ENCODE data around the gene BCAP31.
"Not testable (repeated sequence)": the region's sequence is repeated elsewhere in the genome, so short reads cannot be mapped to it uniquely, and the experiment has no call there.

The BCAP31 gene

DNA sequence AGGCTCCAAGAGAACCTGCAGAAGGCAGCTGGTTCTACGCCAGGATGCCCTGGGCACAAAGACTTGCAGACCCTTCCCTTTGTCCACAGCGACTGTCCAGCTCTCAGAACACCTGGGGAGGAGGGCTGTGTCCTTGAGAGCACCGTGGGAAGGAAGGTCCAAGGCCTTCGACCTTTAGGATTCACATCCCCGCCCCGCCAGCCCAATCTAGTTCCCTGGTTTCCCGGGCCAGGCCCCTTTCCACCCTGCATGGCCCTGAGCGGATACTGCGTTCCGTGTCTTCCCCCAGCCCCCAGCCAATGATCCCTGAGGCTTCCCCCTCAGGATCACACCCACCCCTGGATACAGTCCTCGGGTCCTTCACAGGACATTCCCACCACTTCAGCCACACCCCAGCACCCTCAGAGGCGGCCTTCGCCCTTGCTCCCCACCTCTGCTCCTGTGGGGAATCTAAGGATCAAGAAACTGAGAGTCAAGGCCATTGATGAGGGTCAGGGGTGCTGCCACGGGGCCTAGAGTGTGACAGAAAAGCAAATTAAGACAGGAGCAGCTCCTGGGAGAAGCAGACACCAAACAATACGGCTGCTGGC lies 9.6 kb upstream of the BCAP31 start:
- no peak for DNase-seq

DNA sequence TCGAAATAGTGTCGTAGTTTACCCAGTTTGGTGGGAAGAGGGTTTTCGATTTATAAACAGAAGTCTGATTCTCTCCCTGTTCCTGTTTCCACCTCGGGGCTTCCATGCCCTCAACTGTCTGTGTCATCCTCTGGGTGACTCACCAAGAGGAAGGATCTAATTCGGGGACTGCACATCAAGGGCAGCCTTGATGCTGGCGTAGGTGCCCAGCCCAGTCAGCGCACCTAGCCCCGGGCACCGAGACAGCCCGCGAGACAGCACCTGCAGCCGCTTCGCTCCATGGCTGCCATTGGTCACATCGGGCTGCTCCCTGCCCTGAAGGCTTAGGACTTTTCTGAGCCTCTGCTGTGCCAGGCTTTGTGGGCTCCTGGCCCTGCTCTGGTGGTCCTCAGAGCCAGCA lies 8.2 kb upstream of the BCAP31 start:
- DNase-seq = no peak

DNA sequence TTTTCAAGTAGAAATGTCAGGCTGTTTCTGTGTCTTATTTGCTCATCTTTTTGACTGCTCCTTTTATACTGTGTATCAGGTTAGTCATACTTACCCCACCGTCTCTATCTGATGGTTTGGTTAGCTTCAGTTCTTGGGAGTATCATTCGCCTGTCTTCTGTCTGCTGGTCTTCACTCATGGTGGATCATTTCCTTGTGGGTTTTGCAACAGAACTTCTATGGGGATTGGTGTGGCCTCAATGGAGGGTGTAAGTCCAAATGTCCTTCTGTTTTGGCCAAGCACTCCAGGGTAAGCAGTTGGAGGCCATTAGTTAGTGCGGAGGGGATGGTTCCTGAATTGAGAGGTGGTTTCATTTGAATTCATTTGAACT lies 7.6 kb upstream of the BCAP31 start:
- DNase-seq = no peak

DNA sequence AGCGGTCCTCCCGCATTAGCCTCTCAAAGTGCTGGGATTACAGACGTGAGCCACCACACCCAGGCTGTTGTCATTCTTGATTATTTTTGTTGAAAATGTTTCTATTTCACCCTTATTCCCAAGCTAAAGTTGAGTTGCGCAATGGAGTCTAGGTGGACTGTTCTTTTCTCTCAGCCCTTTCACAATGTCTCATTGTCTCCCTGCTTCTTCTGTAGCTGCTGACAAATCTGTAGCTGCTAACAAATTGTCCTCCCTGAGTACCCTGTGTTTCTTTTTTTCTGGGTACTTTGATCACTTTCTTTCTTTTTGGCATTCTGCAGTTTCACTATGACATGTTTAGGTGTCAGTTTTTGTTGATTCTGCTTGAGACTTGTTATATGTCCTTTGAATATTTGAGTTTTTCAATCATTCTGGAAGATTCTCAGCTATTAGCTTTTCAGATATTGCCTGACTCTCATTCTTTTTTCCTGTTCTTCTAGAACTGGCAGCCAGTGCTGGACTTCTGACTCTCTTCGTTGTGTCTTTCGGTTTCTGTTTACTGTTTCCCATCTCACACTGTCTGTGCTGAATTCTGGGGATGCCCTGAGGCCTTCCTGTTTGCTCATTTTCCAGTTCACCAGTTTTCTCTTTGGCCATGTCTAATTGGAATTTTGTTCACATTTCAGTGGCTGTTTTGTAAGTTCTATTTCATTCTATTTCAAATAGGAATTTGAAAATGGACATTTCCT lies 7.1 kb upstream of the BCAP31 start:
- no peak for DNase-seq

DNA sequence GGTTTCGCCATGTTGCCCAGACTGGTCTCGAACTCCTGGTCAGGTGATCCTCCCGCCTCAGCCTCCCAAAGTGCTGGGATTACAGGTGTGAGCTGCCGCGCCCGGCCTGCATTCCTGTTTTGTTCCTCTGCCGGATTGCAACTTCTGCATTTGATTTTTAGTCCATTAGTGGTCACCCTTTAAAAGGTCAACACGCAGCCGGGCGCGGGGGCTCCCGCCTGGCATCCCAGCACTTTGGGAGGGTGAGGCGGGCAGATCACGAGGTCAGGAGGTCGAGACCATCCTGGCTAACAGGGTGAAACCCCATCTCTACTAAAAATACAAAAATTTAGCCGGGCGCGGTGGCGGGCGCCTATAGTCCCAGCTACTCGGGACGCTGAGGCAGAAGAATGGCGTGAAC lies 5.9 kb upstream of the BCAP31 start:
- not testable (repeated sequence) for DNase-seq

DNA sequence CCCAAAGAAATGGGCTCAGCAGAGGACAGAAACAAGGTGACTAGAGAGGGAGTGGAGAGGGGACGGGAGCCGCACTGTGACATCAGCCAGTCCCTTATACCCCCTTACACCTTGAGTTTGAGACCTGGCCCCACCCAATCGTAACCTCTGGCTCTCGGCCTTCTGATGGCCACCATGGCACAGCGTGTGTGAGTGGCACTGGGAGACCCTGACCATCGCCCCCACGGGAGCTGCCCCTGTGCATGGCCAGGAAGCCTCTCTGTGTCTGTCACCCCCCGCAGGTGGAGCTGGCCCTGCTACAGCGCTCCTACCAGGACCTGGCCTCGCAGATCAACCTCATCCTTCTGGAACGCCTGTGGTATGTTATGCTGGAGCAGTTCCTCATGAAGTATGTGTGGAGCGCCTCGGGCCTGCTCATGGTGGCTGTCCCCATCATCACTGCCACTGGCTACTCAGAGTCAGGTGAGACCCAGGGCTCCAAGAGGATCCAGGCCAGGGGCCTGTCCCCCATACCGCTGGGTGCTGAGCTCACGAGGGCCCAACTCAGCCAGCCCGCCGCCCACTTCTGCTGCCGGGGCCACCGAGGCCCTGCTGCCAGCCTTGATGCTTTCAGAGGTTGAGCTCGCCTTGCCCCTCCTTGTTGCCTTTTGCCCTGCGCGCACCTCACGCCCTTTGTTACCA lies 4.9 kb upstream of the BCAP31 start:
- DNase-seq = no peak

DNA sequence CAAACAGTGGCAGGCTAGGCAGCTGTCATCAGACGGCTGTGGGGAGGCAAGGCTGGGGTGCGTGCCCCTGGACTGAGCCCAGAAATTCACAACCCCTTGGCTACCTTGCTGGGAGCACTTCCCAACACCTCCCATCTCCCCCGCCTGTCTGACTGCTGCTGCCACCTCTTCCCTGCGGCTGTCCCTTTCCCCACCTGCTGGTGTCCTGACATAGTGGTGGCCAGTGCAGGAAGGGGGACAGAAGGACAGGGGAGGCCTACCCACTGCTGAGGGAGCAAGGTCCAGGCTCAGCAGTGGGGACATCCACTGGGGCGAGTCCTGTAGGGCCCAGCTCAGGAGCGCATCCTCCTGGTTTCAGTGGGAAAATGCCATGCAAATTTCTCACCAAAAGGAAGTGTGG lies 3.9 kb upstream of the BCAP31 start:
- no peak for DNase-seq

DNA sequence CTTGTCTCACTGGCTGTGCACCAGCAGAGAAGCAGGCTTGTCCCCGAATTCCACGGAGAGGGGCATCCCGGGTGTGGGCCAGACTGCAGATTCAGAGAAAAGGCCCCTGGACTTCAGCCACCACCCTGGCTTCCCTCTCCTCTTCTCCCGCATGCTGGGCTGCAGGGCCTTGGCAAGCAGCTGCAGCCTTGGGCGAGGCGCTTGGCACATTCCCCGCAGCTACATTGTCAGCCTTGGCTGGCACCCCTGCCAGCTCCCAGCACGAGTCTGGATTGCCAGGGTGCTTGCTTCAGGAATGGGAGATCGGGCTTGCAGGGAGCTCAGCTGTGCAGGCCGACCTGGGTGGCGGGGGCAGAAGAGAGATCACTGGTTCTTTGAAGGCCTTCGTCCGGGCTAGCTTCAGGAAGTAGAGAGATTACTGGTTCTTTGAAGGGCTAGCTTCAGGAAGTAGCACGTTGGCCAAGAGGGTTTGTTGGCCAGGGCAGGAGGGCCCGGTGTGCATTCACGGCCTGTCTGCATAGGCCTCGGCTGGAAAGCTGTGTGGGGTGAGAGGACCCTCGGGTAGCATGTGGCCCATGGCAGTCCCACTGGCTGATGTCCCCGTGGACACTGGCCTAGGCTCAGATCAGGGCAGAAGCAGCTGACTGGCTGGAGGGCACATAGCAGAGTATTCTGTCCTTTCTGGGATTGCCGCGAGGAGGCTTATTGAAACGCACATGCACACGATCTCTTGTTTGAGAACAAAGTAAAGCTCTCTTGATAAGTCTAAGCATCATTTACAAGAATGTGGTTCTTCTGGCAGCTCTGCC lies 3.1 kb upstream of the BCAP31 start:
- no peak for DNase-seq

DNA sequence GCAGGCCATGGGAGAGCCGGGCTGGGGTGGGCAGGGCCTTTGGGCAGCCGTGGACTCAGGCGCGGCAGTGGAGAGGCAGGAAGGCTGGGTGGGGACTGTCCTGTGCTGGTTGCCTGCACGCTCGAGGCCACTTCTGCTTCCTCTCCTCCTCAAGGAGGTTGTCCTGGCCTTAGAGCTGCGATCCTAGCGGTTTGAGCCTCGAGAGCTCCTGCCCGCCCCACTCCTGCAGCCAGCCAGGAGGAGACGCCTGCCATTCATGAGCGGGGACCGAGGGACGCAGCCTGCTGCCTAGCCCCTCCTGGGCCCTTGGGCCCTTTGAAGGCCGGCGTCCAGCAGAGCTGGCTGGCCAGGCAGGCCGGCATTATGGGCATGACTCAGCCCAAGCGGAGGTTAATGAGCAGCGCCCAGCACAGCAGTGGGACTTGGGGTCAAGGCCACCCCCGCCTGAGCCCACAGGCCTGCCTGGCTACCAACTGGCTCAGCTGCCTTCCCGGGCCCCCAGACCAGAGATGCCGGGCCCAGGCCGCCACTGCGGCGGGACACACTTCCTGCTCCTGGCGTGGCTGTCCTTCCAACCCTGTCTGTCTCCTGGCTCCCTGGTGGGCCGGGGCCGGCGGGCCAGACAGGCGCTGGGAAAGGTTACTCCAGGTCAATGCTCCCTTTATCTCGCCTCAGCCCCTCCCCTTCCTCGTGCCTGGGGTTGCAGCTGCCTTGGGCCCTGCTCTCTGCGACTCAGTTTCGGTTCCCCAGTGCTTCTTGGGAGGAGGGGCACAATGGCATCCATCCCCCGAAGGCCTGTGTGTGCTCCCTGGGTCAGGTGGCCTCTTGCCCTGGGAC lies 2.3 kb upstream of the BCAP31 start:
- DNase-seq = no peak

DNA sequence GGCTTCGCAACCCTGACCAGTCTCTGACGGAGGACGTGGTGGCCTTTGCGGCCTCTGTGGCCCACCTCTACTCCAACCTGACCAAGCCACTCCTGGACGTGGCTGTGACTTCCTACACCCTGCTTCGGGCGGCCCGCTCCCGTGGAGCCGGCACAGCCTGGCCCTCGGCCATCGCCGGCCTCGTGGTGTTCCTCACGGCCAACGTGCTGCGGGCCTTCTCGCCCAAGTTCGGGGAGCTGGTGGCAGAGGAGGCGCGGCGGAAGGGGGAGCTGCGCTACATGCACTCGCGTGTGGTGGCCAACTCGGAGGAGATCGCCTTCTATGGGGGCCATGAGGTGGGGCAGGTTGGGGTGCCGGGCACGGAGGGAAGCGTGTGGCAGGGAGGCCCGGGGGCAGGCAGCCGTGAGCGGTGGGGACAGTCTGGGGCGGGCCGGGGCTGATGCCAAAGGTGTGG lies 1.7 kb upstream of the BCAP31 start:
- no peak for DNase-seq

DNA sequence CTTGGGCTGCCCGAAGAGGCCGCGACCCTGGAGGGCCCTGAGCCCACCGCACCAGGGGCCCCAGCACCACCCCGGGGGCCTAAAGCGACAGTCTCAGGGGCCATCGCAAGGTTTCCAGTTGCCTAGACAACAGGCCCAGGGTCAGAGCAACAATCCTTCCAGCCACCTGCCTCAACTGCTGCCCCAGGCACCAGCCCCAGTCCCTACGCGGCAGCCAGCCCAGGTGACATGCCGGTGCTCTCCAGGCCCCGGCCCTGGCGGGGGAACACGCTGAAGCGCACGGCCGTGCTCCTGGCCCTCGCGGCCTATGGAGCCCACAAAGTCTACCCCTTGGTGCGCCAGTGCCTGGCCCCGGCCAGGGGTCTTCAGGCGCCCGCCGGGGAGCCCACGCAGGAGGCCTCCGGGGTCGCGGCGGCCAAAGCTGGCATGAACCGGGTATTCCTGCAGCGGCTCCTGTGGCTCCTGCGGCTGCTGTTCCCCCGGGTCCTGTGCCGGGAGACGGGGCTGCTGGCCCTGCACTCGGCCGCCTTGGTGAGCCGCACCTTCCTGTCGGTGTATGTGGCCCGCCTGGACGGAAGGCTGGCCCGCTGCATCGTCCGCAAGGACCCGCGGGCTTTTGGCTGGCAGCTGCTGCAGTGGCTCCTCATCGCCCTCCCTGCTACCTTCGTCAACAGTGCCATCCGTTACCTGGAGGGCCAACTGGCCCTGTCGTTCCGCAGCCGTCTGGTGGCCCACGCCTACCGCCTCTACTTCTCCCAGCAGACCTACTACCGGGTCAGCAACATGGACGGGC lies 1.0 kb upstream of the BCAP31 start:
- no peak for DNase-seq

DNA sequence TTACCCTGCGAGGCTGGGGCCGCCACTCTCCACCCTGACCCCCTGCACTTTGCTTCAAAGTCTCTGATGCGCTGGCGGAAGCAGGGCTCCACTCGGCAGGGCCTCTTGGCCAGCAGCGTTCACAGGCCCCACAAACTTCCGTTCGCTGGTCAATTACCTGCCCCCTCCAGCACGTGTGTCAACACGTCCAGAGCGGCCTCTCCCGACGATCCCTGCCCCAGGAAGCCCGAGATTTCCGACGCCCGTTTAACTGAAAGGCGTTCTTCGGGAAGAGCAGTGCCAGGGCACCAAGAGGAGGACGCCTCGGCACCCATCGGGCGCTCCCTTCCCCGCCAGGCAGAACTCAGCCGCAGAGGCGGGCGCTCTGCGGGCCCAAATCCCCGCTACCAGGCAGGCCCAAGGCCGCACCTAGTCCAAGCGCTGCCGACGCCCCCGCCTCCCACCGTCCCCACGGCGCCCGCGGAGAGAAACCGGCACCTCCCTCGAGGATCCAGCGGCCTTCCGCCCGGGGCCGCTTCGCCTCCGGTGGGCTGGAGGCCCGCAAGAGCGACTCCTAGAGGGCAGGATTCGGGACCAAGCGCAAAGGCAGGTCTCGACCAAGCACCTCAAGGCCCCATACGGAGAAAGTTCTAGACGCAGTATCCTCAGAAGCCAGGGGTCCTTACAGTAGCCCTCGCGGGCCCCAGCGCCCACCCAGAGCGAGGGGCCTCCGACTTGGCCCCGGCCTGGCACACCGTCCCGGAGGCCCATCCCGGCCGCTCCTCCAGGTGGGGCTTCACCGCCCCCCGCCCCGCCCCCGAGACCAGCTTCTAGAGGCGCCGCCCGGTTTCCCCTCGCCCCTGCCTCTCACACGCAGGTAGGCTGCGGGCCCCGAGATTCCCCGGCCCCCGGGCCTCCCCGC lies 586 bp downstream of the BCAP31 start:
- peak; percentile 35 for DNase-seq

DNA sequence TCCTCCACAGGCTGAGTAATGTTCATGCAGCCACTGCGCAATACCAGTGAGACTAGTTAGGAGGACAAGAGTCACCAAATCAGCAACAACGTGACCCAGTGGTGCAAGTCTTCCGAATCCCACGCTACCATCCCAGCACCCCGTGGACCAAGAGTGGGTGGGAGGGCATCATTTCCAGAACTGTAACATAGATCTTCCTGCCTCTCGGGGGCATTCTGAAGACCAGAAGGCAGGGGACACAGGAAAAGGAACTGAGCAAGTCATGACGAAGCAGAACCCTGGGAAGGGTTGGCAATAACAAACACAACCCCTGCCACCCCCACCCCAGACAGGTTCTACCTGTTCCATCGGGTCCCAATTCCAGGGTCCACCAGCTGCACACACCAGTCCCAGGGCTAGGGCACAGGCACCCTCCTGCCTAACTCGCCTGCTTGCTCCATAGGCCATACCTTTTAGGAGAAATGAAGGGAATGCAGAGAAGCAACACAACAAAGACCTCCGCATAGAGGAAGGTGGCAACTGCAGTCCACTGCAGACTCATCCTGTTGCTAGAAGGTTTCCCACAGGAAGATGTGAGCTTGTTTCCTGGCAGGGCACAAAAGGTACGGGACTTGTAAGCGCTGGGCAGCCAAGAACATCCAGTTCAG lies 1.4 kb downstream of the BCAP31 start:
- DNase-seq = no peak

DNA sequence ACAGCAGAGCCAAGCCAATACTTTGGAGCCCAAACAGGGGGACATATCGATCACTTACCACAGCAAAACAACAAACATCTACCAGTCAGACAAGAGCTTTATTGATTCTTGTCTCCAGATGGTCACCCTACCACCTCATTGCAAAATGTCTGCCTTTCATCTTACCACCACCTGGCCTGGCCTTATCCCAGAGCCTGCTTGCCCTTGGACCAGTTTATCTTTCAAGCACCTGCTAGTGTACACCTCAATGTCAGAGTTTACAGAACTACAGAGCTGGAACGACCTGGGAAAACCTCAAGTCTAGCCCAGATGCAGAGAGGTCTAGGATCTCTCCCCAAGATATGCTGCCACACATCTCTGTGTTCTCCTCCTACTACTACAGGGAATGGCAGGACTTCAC lies 4.5 kb downstream of the BCAP31 start:
- DNase-seq = no peak

DNA sequence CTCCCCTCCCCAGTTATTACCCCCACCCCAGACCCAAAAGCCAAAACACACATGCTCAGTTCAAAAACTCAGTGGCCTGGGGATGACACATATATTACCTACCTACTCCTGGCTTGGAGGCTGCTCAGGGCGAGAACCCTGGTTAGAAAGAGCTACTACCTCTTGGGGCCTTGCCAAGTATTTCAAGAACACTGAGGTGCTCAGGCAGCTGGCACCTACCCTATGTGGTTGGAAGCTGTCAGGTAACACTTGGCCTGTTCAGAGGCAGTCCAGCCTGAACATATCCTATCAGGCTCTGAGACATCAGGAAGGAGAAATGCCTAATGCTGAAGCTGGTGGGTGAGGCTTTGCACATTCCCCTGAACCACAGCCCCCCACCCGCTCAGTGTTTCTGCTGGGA lies 4.9 kb downstream of the BCAP31 start:
- no peak for DNase-seq

DNA sequence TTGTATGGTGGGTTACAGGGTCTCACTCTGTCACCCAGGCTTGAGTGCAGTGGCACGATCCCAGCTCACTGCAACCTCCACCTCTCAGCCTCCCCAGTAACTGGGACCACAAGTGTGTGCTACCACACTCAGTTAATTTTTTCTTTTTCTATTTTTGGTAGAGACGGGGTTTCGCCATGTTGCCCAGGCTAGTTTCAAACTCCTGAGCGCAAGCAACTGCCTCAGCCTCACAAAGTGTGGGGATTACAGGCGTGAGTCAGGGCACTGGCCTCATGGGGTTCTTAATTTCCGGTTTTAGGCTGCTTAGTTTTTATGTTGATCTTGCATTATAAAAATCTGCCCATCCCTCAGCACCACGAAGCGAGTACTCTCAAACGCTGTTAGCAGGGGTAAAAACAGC lies 6.7 kb downstream of the BCAP31 start:
- DNase-seq = no peak

DNA sequence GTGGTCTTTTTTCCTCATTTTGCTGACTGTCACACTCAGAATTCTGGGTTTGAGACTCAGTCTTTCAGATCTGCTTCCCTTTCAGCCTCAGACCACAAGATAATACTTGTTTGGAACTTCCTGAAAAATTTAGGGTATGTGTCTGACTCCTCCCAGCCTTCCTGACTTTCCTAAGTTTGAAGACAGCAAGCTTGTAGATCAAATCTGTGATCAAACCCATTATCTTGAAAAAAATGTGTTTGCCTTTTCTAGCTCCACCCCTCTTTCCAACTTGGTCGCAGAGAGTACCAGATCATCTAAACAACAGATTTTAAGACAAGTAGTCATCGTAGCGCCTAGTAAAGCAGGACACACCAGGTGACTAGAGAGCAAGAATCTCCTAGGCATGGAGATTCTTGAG lies 9.9 kb downstream of the BCAP31 start:
- no peak for DNase-seq

DNA sequence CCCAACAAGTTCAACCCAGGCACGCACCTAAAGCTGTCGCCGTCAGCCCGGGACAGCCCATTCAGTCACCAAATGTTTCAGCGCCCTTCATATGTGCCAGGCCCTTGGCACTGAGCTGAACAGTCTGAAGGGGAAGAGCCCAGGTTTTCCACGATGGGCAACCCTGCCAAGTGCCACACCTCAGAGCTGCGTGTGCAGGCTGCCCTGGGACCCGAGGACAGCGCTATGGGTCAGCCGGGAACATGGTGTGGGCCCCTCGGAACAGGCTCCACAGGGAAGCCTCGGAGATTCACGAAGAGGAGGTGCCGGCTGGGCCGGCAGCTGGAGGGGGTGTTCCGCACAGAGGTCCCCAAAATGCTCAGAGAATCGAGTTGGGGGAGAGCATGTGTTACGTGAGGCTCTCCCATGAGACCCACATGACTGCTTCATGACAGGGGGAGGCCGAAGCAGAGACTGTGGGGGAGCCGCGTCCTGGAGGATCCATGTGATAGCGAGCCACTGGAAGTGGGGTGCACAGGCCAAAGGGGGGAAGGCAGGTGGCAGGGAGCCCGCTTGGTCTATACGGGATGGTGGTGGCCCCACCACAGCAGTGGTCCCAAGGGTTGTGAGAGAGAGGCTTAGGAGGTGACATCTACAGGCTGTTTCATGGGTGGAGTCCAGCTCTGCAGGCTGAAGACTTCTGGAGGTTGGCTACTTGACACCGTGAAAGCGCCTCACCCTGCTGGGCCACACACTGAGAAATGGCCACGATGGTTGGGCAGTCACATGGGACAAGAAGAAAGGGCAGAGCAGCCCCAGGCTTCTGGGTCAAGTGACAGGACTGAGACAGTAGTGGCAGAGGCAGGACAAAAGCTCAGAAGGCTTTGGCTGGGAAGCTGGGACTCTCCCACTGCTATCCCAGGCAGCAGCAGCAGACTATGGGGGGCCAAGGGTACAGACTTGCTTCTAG lies 14.2 kb downstream of the BCAP31 start:
- DNase-seq = no peak

DNA sequence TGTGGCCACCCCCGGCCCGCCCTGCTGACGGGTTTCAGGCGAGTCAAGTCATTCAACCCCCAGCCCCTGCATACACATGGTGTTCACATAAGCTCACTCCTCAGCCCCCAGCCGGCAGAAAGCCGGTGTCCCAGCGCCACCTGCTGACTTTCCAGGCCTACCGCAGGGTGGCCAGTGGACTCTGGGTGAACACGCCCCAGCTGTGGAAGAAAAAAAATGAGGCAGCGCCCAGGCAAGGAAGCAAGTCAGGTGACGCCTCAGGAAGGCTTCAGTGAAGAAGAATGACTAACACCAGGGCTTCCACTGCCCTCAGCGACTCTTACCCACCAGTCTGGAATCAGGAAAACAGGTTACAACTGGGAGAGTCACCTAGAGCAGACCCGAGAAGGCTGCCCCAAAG lies 15.8 kb downstream of the BCAP31 start:
- peak; percentile 55 for DNase-seq

Data from NCI-H1694 treated with DMSO at 0.1 percent for 48 hours (cell line).